Measurements from ENCODE around the gene SEMA5A. TPM values are rescaled to one million over a fixed set of nuclear protein-coding genes. Genes with fewer than 3 reads are reported as not detected.

The SEMA5A gene
- polyA plus RNA-seq, 3 donors = not detected

DNA sequence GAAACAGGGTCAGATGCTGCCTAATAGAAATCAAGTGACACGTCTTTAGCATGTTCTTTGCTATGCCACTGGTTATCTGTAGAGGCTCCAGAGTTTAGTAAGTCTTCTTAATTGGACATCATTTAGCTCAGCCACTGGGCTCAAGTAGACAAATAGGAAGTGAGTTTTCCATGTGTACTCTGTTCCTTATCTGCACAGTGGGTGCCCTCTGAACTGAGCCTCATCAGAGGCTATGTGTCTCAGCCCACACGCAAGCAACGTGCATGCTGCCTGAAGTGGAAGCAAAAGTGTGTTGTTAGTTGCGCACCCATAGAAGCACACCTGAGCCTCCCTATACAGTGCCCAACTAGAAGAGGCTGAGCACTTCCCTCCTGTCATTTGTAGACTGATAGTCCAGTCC is 134.7 kb downstream of the SEMA5A start:
- no CpG with 5 or more reads among the region's 4 CpGs for WGBS (ENCODE audit: insufficient coverage)
- H2AFZ ChIP-seq (ENCODE audit: insufficient read depth, low read depth, low read length, poor library complexity, severe bottlenecking) = no peak overlapping the region
- intact Hi-C loops (cut with micrococcal nuclease) = no loop called here
- H3K4me3 ChIP-seq (replicated peaks in 1 of 3; ENCODE audit: low read depth in 2 of 3, low read length in 3 of 3) = no peak overlapping the region
- no peaks in the 10 kb centered on the region for H3K79me2 ChIP-seq (ENCODE audit: insufficient read depth, low read length)
- H3K9ac ChIP-seq (ENCODE audit: insufficient read depth, low read length, poor library complexity, severe bottlenecking) = no peak overlapping the region
- Mint-ChIP-seq H3K9me3 (peaks cover 0 to 4% (median 0%) of the 10 kb centered on the region in 7 donors), H3K27me3 (ENCODE audit: low read depth in 3 of 3) (peaks cover 0 to 1% (median under 1%) of the 10 kb centered on the region in 3 donors), H3K27ac (no peak overlapping the region), H3K4me1 (no peaks in the 10 kb centered on the region), H3K4me3 (no peak overlapping the region), H3K36me3 (no peaks in the 10 kb centered on the region)
- no peaks in the 10 kb centered on the region for H3K27me3 ChIP-seq (ENCODE audit: control insufficient read depth in 2 of 2, insufficient read depth in 2 of 2, low read length in 2 of 2)
- no peaks in the 10 kb centered on the region for H3K4me1 ChIP-seq (ENCODE audit: control insufficient read depth in 1 of 2, insufficient read depth in 2 of 2, low read length in 2 of 2)
- H3K27ac ChIP-seq (ENCODE audit: low read depth in 1 of 2, low read length in 2 of 2) = no peak overlapping the region
- H4K20me1 ChIP-seq (ENCODE audit: insufficient read depth, low read length) = no peaks in the 10 kb centered on the region
- no peaks in the 10 kb centered on the region for H3K36me3 ChIP-seq (replicated peaks in 1 of 2; ENCODE audit: control insufficient read depth in 1 of 2, insufficient read depth in 2 of 2, low read length in 2 of 2)
- no peak for TF ChIP-seq CTCF (IDR thresholded peaks at IDR 0.05)
- no peak overlapping the region for H3K4me2 ChIP-seq (replicated peaks; ENCODE audit: extremely low read depth, low read length, poor library complexity, severe bottlenecking)
- no peak for DNase-seq
- no peaks in the 10 kb centered on the region for H3K9me3 ChIP-seq (replicated peaks in 1 of 2; ENCODE audit: control insufficient read depth in 1 of 2, insufficient read depth in 1 of 2, low read length in 2 of 2)

GRCh38 chr5:9409413-9409960 is 136.4 kb downstream of the SEMA5A start:
- no peak for TF ChIP-seq CTCF (IDR thresholded peaks at IDR 0.05)
- Mint-ChIP-seq H3K27ac (no peak overlapping the region), H3K27me3 (ENCODE audit: low read depth in 3 of 3) (no peaks in the 10 kb centered on the region), H3K4me3 (no peak overlapping the region), H3K9me3 (peaks cover 0 to 4% (median 0%) of the 10 kb centered on the region in 7 donors), H3K36me3 (no peaks in the 10 kb centered on the region), H3K4me1 (no peaks in the 10 kb centered on the region)
- intact Hi-C loops (cut with micrococcal nuclease) = no loop called here
- no peak overlapping the region for H2AFZ ChIP-seq (ENCODE audit: insufficient read depth, low read depth, low read length, poor library complexity, severe bottlenecking)
- 88% methylated on average over 5 of the region's 10 CpGs for WGBS (ENCODE audit: insufficient coverage)
- no peaks in the 10 kb centered on the region for H3K9me3 ChIP-seq (replicated peaks in 1 of 2; ENCODE audit: control insufficient read depth in 1 of 2, insufficient read depth in 1 of 2, low read length in 2 of 2)
- H3K4me3 ChIP-seq (replicated peaks in 1 of 3; ENCODE audit: low read depth in 2 of 3, low read length in 3 of 3) = no peak overlapping the region
- H3K36me3 ChIP-seq (replicated peaks in 1 of 2; ENCODE audit: control insufficient read depth in 1 of 2, insufficient read depth in 2 of 2, low read length in 2 of 2) = no peaks in the 10 kb centered on the region
- no peak overlapping the region for H3K4me2 ChIP-seq (replicated peaks; ENCODE audit: extremely low read depth, low read length, poor library complexity, severe bottlenecking)
- no peak overlapping the region for H3K27ac ChIP-seq (ENCODE audit: low read depth in 1 of 2, low read length in 2 of 2)
- H3K9ac ChIP-seq (ENCODE audit: insufficient read depth, low read length, poor library complexity, severe bottlenecking) = no peak overlapping the region
- no peak for DNase-seq
- H4K20me1 ChIP-seq (ENCODE audit: insufficient read depth, low read length) = no peaks in the 10 kb centered on the region
- H3K27me3 ChIP-seq (ENCODE audit: control insufficient read depth in 2 of 2, insufficient read depth in 2 of 2, low read length in 2 of 2) = no peaks in the 10 kb centered on the region
- H3K79me2 ChIP-seq (ENCODE audit: insufficient read depth, low read length) = no peaks in the 10 kb centered on the region
- no peaks in the 10 kb centered on the region for H3K4me1 ChIP-seq (ENCODE audit: control insufficient read depth in 1 of 2, insufficient read depth in 2 of 2, low read length in 2 of 2)
